ENCODE data around the gene IGFLR1.
A peak's percentile ranks its signal among the peaks of the same experiment; 100 is the strongest.

IGFLR1 gene

DNA sequence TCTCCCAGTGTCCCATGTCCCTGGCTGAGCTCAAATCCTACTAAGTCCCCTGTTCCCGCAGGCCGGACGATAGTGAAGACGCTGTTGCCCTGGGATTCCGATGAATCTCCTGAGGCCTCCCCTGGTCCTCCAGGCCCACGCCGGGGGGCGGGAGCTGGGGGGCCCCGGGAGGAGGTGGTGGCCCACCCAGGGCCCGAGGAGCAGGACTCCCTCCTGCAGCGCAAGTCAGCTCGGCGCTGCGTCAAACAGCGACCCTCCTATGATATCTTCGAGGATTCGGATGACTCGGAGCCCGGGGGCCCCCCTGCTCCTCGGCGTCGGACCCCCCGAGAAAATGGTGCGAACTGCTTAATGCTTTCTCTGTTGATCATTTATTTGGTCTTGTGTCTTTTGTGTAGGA is 18.6 kb downstream of the IGFLR1 start:
- DNase-seq (ENCODE audit: low spot score), result no peak

DNA sequence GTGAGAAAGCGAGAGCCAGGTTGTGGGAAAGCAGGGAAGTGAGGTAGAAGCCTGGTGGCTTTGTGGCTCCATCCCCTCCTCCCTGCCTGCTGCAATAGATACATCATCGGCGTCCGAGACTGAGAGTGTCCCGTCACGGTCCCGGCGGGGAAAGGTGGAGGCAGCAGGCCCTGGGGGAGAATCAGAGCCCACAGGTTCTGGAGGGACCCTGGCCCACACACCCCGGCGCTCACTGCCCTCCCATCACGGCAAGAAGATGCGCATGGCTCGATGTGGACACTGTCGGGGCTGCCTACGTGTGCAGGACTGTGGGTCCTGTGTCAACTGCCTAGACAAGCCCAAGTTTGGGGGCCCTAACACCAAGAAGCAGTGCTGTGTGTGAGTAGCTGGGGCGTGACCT is 19.4 kb downstream of the IGFLR1 start:
- no peak for DNase-seq (ENCODE audit: low spot score)

DNA sequence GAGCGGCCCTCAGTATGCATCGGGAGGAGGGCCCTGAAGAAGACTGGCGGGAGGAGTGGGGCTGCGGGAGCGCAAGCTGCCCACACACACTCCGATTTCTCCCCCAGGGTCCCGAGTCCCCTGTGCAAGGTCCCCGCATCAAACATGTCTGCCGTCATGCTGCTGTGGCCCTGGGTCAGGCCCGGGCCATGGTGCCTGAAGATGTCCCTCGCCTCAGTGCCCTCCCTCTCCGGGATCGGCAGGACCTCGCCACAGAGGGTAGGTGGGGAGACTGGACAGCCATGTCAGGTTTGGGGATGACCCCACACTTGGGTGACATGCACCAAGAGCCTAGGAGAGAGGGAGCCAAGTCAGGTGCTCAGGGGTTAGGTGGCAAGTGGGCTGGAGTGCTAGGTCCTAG is 19.8 kb downstream of the IGFLR1 start:
- no peak for DNase-seq (ENCODE audit: low spot score)

DNA sequence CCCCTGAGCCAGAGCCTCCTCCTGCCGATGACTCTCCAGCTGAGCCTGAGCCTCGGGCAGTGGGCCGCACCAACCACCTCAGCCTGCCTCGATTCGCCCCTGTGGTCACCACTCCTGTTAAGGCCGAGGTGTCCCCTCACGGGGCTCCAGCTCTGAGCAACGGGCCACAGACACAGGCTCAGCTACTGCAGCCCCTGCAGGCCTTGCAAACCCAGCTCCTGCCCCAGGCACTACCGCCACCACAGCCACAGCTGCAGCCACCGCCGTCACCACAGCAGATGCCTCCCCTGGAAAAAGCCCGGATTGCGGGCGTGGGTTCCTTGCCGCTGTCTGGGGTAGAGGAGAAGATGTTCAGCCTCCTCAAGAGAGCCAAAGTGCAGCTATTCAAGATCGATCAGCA is 20.9 kb downstream of the IGFLR1 start:
- no peak for DNase-seq (ENCODE audit: low spot score)

DNA sequence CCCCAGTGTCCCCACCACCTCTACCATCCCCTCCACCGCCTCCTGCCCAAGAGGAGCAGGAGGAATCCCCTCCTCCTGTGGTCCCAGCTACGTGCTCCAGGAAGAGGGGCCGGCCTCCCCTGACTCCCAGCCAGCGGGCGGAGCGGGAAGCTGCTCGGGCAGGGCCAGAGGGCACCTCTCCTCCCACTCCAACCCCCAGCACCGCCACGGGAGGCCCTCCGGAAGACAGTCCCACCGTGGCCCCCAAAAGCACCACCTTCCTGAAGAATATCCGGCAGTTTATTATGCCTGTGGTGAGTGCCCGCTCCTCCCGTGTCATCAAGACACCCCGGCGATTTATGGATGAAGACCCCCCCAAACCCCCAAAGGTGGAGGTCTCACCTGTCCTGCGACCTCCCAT is 21.6 kb downstream of the IGFLR1 start:
- DNase-seq (ENCODE audit: low spot score), result no peak

DNA sequence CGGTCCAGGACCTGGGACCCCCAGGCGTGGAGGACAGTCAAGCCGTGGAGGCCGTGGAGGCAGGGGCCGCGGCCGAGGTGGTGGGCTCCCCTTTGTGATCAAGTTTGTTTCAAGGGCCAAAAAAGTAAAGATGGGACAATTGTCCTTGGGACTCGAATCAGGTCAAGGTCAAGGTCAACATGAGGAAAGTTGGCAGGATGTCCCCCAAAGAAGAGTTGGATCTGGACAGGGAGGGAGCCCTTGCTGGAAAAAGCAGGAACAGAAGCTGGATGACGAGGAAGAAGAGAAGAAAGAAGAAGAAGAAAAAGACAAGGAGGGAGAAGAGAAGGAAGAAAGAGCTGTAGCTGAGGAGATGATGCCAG is 22.1 kb downstream of the IGFLR1 start:
- no peak for DNase-seq (ENCODE audit: low spot score)

DNA sequence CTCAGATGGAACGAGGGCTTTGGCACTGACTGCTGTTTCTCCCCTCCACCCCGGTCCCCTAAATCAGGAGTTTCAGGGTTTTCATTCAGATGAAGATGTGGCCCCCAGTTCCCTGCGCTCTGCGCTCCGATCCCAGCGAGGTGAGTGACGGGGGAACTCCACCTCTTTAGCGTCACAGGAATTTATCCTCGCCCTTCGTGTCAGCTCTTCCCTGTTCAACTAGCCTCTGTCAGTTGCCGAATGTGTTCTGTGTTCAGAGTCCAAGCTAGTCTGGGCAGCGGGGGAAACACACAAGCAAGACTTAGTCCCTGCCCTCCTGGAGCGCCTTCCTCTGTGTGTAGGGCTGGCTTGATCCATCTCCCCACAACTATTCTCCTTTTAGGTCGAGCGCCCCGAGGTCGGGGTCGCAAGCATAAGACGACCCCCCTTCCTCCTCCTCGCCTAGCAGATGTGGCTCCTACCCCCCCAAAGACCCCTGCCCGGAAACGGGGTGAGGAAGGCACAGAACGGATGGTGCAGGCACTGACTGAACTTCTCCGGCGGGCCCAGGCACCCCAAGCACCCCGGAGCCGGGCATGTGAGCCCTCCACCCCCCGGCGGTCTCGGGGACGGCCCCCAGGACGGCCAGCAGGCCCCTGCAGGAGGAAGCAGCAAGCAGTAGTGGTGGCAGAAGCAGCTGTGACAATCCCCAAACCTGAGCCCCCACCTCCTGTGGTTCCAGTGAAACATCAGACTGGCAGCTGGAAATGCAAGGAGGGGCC is 22.7 kb downstream of the IGFLR1 start:
- no peak for DNase-seq (ENCODE audit: low spot score)

DNA sequence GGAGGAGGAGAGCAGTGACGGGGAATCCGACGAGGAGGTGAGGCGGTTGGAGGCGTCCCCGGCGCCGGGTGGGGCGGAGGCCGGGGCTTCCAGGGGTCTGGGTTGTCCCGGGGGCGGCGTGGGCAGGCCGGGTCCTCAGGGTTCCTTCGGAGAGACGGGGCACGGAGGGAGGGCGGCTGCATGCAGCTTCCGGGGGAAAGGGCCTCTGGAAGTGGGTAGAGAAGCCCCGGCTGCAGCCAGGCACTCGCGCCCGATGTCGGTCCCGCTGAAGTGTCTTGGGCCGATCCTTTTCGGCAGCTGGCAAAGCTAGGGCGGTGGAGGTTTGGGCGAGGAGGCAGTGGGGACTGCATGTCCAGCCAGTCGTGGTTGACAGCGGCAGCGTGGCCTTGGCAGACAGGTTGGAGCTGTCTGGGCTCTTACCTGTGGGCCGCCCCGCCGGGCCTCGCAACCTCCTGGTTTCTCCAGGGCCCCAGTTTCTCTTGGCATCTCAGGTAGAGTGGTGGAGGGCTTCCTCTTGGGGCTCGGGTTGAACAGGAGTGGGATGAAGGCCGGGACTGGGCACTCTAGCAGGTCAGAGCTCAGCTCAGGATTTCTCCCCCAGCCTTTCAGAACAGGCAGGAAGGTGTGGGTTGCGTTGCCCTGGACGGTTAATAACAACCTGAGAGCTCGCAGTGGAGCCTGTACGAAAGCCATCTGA is 23.8 kb downstream of the IGFLR1 start:
- no peak for DNase-seq (ENCODE audit: low spot score)

DNA sequence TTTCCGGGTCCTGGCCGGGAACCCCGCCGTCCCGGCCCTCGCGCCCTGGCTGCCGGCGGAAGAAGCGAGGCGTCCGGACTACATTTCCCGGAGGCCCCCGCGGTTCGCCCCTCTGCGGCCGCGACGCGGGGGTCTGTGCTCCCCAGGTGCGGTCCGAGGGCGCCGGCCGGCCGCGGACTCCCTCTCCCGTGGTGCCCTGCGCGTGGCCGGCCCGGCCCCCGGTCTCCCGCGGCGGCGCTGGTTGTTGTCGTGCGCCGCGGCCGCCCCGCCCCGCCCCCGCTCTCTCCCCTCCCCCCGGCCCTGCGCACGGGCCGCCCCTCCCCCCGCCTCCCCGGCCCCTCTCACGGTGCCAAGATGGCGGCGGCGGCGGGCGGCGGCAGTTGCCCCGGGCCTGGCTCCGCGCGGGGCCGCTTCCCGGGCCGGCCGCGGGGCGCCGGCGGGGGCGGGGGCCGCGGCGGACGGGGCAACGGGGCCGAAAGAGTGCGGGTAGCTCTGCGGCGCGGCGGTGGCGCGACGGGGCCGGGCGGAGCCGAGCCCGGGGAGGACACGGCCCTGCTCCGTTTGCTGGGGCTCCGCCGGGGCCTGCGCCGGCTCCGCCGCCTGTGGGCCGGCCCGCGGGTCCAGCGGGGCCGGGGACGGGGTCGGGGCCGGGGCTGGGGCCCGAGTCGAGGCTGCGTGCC is 24.4 kb downstream of the IGFLR1 start, which contains the start of gene KMT2B:
Gene KMT2B (plus strand): TSS at position 339 of the 680 bp plus-strand sequence. CDS start 16 bp downstream, at position 355.
- DNase-seq (ENCODE audit: low spot score), result peak; percentile 98

DNA sequence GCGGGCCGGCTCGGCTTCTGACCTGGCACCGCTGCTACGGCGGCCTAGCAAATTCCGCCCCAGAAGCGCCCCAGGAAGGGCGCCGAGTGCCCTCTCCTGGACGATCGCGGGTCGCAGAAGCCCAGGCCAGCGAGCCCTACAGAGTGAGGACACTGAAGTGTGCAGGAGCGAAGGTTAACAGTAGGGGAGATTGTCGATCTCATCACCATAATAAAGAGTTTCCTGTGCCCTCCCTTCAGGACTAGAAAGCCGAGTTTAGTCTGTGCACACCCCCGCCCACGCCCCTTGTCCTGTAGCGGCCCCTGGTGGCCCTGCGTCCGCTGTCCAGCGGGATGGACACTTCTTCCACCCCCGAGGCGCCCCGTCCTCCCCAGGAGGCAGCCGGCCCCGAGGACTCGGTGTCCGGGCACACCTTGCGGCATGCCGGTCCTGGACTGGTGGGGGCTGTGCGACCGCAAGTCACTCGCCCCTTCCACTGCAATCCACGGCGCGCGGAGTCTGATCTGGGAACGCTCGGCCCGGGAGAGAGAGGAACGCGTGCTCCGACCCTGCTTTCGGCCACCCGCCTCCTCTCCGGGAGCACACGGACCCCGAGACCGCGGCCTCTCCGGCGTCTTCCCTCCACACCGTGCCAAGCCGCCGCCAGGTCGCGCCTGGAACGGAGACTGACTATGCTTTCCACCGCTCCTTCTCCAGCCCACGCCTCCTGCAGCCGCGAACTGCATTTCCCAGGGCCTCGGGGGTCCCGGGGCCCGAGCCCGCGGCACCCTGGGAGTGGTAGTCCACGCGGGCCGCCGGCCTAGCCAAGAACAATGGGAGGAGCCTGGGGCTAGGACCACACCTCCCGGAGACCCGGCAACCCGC is 25.2 kb downstream of the IGFLR1 start:
- peak; percentile 88 for DNase-seq (ENCODE audit: low spot score)

DNA sequence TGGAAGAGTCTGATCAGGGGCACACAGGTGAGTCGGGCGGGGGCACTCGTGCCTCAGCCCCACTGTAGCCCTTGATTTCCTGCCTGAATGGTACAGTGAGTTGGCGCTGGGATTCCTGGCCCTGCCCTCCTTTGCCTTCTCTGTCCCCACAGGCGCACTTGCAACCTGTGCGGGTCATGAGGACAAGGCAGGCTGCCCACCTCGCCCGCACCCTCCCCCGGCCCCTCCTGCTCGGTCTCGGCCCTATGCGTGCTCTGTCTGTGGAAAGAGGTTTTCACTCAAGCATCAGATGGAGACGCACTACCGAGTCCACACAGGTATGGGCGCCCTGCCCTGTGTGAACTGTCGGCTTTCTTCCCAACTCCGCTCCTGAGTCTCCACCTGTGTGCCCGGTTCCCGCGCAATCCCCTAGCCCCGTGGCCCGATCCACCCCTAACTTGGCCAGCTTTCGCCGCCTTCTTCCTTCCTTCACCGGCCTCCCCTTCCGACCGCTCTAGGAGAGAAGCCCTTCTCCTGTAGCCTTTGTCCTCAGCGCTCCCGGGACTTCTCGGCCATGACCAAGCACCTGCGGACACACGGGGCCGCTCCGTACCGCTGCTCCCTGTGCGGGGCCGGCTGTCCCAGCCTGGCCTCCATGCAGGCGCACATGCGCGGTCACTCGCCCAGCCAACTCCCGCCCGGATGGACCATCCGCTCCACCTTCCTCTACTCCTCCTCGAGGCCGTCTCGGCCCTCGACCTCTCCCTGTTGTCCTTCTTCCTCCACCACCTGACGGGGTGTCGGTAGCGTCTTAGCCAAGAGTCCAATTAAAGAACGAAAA is 26.1 kb downstream of the IGFLR1 start:
- DNase-seq (ENCODE audit: low spot score), result no peak

DNA sequence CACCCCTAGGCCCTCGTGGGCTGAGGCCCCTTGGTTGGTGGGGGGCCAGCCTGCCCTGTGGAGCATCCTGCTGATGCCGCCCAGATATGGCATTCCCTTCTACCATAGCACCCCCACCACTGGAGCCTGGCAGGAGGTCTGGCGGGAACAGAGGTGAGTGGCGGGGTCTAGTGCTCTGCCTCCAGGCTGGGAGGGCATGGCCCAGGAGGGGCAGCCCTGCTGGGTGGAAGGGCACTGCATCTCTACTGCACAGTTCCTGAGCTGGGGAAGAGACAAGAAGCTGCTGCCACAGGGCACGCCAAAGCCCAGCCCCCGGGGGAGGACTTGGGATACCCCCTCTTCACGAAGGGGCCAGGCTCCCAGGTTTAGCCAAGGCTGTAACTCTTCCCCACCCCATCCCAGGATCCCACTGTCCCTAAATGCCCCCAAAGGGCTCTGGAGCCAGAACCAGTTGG is 26.9 kb downstream of the IGFLR1 start:
- DNase-seq (ENCODE audit: low spot score), result no peak

DNA sequence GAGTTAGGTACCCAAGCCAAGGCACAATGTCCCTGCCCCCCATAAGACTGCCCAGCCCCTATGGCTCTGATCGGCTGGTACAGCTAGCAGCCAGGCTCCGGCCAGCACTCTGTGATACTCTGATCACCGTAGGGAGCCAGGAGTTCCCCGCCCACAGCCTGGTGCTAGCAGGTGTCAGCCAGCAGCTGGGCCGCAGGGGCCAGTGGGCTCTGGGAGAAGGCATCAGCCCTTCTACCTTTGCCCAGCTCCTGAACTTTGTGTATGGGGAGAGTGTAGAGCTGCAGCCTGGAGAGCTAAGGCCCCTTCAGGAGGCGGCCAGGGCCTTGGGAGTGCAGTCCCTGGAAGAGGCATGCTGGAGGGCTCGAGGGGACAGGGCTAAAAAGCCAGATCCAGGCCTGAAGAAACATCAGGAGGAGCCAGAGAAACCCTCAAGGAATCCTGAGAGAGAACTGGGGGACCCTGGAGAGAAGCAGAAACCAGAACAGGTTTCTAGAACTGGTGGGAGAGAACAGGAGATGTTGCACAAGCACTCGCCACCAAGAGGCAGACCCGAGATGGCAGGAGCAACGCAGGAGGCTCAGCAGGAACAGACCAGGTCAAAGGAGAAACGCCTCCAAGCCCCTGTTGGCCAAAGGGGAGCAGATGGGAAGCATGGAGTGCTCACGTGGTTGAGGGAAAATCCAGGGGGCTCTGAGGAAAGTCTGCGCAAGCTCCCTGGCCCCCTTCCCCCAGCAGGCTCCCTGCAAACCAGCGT is 27.5 kb downstream of the IGFLR1 start:
- DNase-seq (ENCODE audit: low spot score), result no peak

DNA sequence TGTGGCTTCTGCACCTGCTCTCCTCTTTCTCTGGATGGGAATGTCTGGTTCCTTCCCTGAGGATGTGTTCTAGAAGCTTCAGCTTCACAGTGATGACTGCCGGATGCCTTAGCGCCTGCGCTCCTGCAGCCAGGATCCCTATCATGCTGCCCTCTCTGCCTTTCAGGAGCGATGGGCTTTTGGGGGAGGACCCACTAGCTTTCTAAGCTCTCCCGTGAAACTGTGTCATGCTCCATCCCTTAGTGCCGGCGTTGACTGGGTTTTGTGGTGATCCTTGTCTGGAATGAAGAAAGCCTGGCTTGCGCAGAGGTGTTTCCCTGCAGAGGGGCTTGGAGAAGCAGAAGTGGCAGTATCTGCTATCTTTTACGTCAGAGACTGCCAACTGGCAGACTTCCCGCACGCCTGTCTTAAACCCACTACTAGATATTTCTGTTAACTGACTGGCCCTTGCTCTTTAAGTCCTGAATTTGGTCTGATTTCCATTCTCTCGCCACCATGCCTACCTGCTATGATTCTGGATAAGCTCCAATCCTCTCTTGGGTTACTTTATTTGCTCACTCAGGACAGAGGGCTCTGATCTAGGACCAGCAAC is 28.3 kb downstream of the IGFLR1 start:
- no peak for DNase-seq (ENCODE audit: low spot score)

DNA sequence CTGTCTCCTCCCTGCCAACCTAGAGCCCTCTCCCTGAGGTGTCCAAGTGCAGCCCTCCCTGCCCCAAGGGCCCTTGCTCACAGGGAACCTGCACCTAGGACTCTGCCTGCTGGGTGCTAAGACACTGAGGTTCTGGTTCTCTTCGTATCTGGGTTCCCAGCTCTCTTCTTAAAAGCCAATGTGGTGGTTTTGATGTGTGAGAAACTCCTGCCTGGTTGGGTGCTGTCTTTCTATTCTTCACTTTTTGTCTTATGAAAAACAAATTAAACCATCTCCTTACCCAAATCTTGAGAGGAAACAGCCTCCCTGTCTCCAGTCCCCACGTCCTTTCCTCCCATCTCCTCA is 28.8 kb downstream of the IGFLR1 start:
- DNase-seq (ENCODE audit: low spot score), result no peak

DNA sequence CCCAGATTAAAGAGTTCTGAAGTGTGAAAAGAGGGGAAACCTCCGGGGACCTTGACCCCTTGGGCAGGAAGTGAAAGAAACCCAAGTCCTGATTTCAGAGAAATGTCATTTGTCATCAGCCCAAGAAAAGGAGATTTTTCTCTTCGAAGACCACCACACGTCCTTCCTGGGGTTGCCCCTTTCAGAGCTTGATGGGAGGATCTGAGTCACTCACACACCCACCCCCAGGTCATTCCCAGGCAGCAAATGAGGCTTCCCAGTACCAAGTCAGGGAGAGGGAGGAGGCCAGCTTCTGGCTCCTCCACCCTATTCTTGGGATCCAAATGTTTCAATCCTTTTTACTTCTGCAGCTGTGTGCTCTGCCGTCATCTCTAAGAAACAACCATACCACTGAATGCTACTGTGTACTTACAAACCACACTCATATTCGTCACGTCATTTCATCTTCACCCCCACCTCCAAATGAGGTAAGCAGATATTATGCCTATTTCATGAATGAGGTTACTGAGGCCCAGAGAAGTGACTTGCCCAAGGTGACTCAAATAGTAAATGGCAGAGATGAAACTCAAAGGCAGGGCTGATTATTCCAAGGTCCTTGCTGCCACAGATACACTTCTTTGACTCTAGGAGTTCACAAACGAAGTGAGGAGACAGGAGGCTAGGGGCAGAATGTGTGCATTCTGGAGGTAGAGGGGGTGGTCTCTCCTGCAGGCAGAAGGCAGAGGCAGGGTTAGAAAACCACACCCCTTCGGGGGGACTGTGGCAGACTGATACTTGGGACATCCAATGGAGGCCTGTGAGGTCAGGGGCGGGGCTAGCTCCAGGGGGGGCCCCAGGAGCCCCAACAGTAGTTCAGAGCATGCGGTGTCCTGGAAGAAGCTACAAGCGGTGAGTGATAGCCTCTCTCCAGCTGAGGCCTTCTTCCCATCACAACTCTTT is 29.4 kb downstream of the IGFLR1 start:
- DNase-seq (ENCODE audit: low spot score), result no peak

DNA sequence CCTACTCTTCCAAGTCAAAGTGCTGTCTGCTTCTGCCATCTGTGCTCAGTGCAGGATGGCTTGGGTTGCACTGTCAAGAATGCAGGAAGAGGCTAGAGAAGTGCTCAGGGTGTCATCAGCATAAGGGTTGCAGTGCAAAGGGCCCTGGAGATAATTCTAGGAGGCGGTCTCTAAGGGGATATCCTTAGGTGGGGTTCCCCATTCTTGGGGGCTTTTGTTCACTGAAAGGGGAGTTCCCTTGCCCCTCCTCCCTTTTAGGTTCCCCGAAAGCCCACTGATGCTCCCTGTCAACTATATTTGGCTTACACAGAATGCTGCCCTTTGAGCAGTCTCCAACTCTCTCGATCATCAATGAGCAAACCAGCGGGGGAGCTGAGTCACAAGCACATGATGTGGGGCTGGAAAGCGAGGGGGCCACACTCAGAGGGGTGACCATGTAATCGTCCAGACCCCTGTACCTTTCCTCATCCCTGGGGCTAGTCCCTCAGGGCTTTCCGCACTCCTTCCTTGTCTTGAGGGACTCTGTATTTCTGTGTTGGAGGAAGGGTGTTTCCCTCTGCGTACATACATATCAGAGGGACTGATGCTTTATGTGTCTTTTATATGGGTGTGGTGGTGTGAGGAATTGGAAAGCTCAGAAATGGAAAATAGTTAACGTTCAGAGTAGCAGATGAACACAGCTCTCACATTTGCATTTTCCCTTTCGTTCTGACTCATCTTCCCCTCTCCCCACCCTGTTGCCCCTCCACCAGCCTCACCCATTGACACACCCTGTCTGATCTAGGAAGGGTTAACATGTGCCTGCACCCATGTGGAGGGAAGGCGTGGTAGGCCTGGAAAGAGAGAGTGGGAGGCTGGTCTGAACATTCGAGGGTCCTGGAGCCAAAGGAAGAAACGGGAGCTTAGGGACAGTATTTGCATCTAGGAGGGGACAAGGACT is 31.2 kb downstream of the IGFLR1 start:
- no peak for DNase-seq (ENCODE audit: low spot score)

DNA sequence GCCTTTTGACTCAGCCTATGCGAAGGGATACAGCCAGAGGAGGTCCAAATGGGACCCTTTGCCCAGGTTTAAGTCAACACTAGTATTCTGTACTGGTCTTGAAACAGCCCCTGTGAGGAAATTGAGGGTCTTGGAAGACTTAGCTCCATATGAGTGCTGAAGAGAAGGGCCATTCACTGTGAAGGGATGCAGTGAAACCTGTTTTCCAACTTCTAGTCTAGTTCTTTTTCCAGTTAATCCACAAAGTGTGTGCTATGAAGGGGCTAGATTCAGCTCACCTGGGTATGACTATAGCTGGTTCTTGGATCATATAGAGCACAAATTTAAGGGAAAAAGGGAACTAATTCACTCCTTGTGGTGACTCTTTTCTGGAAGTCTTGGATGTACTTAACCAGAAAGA is 33.9 kb downstream of the IGFLR1 start:
- DNase-seq (ENCODE audit: low spot score), result no peak

Data from left forelimb (tissue), 1 donor.